Stimulated activated CD8-positive, alpha-beta memory T cell treated with anti-CD3 and anti-CD28 coated beads, Interleukin-2, amount 100 ng/mL, for 1 hour (primary cell): ENCODE data around the gene SMC6.
A peak's percentile ranks its signal among the peaks of the same experiment; 100 is the strongest.

Experiments
- DNase-seq, 2 donors: peaks; one replicate each; pipeline ENCODE4 v3.0.0-alpha.2; 2020; ENCODE audit warnings: low read depth in 2 of 2

The SMC6 gene

DNA sequence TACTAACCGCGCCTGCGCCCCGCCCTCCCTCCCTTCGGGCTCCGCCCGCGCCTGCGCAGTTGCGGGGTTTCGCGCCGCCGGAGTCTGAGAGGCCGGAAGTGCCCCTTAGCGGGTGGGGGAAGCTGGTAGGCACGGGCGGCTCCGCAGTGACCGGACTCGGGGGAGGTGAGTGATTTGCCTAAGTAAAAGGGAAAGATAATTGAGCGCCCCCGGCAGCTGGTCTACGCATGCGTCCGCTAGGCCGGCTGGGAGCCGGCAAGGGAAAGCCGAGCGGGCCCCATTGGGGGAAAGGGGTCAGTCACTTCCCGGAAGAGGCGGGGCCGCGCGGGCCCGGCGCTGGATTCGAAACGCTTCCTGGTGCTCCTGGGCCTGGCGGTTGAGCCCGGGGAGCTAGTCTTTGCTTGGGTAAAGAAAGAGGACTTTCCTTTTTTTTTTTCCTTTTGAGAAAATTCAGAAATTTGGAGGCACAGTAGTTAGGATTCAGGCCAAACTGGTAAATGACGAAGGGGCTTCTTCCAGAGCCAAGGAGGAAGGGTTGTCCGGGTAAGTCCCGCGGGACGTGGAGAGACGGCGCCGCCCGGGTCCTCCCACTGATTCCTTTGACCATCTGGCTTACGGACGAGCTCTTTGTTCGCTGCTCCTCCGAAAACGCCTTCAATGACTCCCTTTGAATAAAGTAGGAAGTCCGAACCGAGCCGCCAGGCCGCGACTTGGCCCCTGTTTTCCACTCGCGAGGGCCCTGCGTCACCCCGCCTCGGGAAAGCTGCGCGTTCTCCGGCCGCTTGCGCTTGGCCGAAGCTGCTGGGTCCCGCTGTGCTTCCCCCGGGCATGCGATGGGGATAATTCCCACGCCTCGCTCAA lies at the start of gene SMC6, which contains the start of gene GEN1:
Gene SMC6, minus strand, starts transcription at position 8 of the 861 bp plus-strand sequence. CDS start 7,864 bp downstream, outside the sequence.
Gene GEN1, plus strand, starts transcription at position 336 of the 861 bp plus-strand sequence. CDS start 5,806 bp downstream, outside the sequence.
- DNase-seq = peak; percentile 80 to 88

DNA sequence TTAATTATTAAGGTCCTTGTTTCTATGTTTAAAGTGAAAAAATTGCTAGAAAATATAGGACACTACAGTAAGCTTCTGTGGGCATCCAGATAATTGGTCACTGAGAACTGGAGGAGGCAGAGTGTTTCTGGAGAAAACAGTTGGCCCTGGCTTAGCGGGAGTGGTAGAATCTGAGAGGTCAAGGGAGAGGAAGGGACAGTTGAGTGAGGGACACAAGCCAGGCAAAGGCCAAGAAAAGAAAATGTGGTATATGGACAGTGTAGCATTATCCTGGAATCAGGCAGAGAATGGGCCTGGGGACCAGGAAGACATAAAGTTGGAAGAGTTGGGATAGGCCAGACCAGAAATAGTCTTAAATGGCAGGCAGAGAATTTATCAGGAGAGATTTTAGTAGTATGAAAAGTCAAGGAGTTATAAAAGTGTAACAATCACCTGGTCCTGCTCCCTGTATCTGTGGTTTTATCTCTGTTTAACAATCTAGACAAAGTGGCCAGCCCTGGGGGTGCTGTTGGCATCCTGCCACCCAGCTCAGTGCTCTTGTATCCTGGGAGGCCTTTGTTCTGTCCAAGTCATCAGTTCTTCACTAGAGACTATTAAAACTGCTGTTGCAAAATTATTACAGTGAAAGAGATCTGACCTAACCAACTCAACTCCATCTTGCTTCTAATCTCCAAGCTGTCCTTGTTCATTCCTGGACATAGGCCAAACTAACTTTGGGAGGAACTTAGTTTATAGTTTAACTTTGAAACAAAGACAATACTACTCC lies 47.3 kb upstream of the SMC6 start:
- DNase-seq = no peak

DNA sequence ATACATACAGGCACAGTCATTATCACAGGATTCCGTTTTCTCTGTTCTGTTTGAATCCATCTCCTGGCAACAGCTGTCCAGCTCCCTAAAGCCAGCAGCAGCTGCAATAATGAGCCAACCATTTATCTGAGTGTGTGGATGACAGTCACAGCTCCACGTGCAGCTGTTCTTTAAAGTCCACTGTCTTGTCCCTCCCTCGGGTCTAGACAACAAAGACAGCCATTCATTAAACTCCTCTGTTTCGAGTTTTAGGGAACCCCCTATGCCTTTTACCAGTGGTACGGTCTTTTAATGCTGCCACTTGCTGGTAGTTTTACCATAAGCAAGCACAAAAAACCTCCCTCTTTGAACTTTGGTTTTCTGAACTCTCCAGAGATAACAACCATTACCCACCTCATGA lies 46.6 kb upstream of the SMC6 start:
- DNase-seq = no peak

DNA sequence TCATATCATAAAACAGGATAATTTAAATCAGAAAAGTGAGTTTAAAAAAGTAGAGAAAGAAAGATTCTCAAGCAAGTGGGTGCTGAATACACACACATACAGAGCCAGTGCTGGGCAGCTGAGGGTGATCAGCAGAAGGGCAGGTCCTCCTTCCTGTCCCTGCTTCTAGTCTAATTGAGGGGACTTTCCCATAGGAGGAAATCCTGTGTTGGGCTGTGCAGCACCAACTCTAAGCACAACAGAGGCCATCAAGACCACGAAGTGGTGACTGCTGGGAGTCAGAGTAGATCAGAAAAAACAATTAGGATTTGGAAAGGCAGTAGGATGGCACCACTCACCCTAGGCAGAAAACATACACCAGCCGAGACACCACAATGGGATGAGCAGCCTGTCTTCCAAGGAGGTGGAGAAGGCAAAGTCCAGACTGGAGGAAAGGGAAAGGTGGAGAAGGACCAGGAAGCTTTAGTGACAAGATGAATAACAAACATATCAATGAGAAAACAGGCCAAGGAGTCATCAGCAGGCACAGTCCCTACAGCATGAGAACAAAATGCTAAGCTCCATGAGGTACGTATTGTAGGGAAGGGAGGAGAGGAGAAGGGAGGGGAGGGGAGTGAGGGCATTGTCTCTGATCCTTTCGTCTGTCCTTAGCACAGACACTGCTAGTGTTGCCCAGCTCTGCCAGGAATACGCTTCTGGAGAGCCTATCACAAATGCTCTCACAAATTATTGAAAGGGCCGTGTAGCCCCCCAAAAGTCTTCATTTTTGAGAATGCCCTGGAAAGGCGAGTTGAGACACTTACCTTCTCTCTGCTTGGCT lies 45.9 kb upstream of the SMC6 start:
- DNase-seq = no peak

DNA sequence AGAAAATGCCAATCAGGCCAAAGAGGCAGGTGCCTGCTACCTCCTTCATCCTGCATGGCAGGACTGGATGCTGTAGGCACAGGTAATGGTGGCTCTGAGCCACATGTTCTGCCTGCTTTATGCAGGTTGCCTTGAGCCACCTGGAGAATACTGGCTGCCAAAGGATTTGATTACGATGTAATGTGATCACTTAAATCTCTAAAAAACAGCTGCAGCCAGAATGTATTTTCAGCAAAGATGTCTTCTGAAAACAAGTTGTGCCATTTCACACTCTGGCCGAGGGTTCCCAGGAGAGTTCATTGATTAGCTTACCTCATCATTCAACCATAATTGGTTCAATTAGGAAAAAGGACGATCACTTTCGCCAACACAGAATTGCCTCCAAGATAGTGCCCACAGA lies 44.7 kb upstream of the SMC6 start:
- no peak for DNase-seq

GRCh38 chr2:17795309-17795708 lies 41.7 kb upstream of the SMC6 start:
- DNase-seq = no peak

DNA sequence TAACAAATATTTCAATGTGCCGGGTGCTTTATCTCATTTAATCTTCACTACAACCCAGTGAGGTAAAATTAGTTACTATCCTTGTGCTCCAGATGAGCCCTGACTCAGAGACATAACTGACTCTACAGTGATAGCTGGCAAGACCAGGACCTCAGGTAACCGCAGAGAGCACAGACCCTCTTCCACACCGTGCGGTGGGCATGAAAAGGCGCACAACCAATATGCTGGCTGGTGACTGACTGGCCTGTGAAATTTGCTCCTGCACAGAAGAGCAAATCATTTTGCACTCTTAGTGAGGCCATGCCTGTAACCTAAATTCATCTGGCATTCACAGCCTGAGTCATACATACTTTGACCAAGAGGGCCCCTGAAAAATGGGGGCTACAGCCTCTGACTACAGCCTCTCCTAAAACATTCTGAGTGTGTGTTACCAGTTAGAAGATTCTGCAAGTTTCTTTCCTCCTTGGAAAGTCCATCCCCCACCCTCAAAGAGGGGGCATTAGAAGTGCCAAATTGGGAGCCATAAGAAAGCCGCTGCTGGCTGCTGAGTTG lies 40.3 kb upstream of the SMC6 start:
- DNase-seq = no peak

- no peak for DNase-seq
Measured at GRCh38 chr2:17793296-17793695, 39.7 kb upstream of the SMC6 start.

- DNase-seq = no peak
Measured at GRCh38 chr2:17792515-17792914, 38.9 kb upstream of the SMC6 start.

- no peak for DNase-seq
Measured at GRCh38 chr2:17791817-17792130, 38.2 kb upstream of the SMC6 start.

DNA sequence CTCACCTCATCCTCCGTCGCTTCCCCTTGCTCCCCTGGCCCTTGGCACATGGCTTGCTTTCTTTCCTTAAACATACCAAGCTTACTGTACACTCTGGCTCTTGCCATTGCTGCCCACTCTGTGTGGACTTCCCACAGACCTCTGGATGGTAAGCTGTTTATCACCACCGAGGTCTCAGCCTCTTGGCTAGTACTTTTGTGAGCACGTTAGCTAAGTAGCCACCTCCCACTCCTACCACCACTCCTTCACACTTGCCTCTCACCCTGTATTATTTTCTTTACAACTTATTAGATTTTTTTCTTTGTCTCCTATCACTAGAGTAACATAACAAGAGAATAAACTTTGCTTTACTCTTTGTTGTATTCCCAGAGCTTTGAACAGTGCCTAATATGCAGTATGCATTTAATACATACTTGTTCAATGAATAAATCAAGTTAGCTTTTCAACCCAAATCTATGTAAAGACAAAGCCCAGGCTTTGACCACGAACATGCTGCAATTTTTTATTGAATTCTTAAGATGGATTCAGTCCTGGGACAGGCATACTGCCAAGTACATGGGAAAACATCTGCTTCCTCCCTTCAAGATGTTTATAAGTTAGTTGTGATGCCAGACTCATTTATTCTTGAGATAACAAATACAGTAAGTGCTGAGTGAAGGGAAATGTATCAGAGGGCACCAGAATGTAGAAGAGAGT lies 37.7 kb upstream of the SMC6 start:
- no peak for DNase-seq

- no peak for DNase-seq
Measured at GRCh38 chr2:17790536-17790935, 36.9 kb upstream of the SMC6 start.

GRCh38 chr2:17788773-17789172 lies 35.2 kb upstream of the SMC6 start:
- DNase-seq = no peak

DNA sequence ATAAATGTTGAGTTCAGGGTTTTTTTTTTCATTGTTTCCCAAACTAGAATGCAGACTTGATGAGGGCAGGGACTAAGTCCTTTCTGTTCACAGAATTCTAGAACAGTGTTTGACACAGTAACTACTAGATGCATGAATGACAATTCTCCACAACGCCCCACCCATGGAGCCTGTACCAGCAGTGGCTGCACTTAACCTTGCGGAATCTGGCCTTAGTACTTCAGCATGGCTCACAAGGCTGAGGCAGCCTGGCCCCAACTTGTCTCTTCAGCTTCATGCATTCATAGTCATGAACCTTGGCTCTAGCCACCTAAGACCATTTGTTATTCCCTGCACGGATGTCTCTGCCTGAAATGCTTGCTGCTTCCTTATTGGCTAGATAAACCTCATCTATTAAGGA lies 33.1 kb upstream of the SMC6 start:
- DNase-seq = no peak

DNA sequence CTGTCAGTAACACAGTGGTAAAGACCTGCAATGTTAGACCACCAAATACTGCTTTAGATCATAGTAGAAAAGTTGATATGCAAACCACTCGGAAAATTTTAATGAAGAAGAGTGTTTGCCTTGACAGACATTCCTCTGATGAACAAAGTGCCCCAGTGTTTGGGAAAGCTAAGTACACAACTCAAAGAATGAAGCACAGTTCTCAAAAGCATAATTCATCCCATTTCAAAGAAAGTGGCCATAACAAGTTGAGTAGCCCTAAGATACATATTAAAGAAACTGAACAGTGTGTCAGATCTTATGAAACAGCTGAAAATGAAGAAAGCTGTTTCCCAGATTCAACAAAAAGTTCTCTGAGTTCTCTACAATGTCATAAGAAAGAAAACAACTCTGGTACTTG lies 27.9 kb upstream of the SMC6 start:
- no peak for DNase-seq

DNA sequence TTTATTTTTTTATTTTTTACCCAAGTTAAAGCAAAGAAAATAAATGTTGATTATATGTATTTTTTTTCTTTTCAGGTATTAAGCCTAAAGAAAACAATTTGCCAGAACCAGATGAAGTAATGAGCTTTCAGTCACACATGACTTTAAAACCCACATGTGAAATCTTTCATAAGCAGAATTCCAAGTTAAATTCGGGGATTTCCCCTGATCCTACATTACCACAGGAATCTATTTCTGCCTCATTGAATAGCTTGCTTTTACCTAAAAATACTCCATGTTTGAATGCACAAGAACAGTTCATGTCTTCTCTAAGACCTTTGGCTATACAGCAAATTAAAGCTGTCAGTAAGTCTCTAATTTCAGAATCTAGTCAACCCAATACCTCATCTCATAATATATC lies 26.9 kb upstream of the SMC6 start:
- DNase-seq = no peak

GRCh38 chr2:17772532-17772931 lies 18.9 kb upstream of the SMC6 start:
- DNase-seq = no peak

DNA sequence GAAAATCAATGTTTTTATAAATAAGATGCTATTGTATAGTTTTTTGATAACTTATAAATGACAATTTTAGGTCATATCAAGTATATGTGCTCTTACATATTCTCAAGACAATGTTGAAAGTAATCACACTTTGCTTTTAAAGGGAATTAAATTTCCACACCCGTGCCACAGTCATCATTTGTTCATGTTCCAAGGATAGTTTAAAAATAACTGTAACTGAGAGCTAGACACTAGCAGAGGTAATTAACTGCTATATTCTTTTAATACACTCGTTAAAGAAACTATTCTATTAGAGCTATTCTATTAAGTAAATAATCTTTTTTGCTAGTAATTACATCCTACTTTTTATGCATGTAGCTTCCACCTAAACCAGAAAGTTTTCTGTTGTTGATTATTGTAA lies 18.3 kb upstream of the SMC6 start:
- no peak for DNase-seq

- DNase-seq = no peak
Measured at GRCh38 chr2:17768894-17769293, 15.3 kb upstream of the SMC6 start.

- no peak for DNase-seq
Measured at GRCh38 chr2:17765398-17765797, 11.8 kb upstream of the SMC6 start.

DNA sequence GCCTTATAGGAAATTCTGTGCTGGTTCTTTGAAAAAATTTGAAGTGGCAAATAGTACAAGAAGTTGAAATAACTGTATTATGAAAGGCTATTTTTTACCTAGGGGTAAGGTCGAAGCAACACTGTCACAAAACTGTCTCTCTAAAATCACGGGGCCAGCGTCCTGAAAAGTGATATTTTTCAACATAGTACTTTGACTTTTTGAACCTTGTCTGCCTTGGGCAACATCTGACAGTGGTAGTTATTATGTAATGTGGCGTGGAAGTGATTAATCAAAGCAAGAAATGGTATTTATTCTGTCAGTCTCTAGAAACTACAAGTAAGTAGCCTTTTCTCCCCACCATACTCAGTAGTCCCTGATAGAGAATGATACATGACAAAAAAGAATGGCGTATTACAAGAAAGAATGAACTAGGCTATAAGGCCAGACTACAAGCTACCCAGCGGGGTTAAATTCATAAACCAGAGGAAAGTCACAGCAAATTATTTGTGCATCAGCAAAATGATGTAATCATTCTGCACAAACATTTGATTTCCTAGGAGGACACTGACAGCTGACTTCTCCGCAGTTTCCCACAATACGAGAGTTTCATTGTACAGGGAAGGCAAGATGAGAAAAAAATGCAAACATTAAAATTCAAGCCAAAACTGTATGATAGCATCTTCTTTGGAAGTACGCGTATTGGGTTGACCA lies 10.2 kb upstream of the SMC6 start:
- no peak for DNase-seq
